Tongue (tissue), 2 donors: Measurements from ENCODE around the gene HS3ST4. TPM values are rescaled to one million over a fixed set of nuclear protein-coding genes. Genes with fewer than 3 reads are reported as not detected.

Source experiments
- DNase-seq: peaks from one replicate; pipeline ENCODE4 v3.0.0-alpha.2; 2015
- total RNA-seq: library from RNA; depleted of rRNA; stranded (reverse); fragments of >200 nt; gene quantifications from one replicate; pipeline ENCODE4 v1.2.3, GENCODE V29; 2014

The HS3ST4 gene
- total RNA-seq, 1 donor from 2014 or later = 0.21 TPM

DNA sequence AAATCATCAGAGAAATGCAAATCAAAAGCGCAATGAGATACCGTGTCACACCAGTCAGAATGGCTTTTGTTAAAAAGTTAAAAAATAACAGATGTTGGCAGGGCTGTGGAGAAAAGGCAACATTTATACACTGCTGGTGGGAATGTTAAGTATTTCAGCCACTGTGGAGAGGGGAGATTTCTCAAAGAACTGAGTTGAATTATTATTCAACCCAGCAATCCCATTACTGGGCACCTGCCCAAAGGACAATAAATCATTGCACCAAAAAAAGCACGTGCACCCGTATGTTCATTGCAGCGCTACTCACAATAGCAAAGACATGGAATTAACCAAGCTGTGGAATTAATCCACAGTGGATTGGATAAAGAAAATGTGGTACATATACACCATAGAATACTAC, 204.7 kb downstream of the HS3ST4 start:
- no peak for DNase-seq

DNA sequence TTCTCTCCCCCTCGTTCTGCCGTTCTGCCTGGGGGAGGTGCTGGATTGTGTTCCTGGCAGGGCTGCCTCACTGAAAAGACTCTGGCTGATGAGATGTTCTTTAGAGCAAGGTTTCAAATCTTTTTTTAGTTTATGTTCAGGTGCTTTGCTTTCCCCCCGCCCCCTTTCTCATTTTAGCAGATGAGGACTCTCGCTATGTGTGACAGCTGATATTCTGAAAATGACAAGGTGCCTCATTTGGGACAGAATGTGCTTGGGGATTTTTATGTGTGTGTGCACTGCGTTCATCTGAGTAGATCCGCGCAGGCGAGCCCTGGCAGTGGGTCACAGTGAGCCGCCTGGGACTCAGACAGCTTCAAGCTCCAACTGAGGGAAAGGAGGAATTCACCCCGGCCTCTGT, 205.9 kb downstream of the HS3ST4 start:
- no peak for DNase-seq

DNA sequence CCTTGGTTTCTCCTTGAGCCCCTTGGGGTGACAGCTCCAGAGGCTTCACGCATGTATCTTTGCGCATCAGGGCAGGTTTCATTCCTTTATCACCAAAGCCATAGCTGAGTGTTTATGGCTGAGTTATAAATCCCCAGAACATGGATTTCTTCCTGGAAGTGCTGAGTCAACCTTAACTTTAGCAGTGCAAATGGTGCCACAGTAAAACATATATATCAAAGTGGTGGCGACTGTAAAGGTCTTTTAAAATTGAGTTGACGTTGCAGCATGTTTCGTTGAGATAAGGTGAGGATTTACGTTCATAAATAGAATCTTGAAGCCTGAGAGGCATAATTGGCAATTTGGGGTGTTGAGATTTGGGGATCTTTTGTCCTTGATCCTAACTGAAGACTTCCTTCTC, 214.1 kb downstream of the HS3ST4 start:
- no peak for DNase-seq

DNA sequence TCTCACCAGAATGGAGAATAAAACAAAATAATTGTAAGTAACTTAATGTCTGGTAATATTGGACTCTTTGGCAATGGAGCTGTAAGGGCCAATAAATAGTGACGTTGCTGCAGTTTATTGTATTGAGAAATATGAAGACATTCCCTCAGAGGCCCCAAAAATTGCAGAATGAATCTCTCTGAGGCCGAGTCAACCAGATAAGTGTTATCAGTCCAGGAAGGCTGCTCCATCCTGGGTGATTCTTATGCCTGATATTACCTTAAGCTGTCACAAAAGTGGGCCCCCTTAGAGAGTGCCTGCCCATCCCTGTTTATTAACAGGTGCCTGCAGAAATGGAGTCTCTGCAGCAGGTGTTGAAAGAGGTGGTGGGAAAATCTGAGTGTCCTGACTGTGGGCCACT, 219.2 kb downstream of the HS3ST4 start:
- no peak for DNase-seq

DNA sequence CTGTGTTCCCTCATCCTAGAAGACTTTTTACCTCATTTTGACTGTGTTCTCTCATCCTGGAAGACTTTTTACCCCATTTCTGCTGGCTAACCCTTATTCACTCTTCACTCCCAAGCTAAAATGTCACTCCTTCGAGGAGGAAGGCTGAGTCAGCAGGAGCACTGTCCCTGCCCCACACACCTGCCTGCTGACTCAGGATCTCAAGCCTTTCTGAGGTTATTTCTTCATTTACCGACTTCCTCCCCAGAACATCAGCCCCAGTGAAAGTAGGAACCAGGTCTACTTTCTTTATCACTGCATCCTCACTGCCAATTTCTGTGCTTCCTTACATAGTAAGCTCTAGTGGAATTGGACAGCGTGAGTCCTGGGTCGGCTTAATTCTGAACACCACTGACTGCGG, 220.6 kb downstream of the HS3ST4 start:
- no peak for DNase-seq

DNA sequence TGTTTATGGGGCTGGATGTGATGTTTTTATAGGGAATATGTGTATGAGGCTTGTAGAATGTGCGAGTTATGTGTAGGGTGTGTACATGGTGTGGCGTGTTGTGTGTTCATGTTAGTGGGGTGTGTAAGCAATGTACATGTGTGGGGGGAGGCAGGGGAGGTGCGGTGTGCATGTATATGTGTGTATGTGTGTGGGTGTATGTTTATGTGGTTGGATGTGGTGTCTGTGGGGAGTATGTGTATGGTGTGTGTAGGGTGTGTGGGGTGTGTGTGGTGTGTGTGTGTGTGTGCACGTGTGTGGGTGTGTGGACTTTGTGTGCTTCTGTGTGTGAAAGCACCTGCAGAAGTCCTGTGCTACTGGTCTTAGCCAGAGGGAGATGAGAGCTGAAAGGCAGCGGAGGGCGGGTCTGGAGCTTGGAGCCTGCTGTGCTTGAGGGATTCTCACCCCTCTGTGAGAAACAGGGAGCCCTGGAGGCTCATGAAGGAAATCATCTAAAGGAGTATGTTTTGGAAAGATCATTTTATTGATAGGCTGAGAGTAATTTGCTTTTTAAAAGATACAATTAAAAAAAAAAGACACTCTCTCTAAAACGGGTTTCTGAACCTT, 222.7 kb downstream of the HS3ST4 start:
- DNase-seq = no peak

DNA sequence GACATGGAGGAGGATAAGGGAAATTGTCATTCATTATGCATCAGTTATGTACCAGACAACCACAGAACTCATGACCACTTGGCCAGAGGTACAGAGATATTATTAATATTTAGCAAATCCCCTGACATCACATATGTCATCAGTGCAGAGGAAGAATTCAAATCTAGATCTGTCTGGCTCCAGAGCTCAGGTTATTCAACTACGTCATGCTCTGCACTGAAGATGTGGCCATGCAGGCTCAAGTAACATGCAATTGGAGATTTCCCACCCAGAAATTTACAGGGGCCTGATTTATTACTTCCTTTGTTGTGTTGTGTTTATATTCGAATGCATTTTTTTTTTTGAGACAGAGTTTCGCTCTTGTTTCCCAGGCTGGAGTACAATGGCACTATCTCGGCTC, 224.3 kb downstream of the HS3ST4 start:
- no peak for DNase-seq

DNA sequence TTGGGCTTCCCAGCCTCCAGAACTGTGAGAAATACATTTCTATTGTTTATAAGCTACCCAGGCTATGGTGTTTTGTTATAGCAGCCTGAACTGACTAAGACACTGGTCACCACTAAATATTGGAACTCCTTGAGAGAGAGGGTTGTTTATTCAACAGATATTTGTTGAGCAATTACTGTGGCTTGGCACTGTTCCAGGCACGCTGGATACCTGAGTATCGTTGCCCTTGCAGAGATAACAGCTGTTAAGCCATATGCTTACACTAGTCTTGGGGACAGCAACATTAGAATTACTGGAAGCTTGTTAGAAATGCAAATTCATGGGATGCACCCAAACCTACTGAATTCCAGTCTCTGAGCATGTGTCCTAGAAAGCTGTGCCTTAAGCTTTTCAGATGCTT, 230.7 kb downstream of the HS3ST4 start:
- no peak for DNase-seq

DNA sequence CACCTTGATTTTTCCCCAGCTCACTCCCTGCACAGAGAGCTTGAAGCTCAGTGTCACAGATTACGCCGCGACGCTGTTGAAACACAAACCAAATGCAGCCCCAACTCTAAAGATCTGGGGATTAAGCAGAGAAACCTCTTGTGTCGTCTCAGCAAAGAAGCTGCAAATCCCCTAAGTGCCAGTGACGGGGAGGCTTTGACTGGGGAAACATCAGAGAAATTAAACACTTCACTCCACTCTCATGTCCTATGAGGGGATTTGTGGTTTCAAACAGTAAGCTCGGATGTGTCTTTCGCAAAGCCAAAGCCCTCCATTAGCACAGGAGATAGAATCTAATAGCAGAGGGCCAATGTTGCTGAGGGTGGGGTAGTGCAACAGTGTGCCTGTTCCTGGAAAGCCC, 233.7 kb downstream of the HS3ST4 start:
- DNase-seq = peak; percentile 1

DNA sequence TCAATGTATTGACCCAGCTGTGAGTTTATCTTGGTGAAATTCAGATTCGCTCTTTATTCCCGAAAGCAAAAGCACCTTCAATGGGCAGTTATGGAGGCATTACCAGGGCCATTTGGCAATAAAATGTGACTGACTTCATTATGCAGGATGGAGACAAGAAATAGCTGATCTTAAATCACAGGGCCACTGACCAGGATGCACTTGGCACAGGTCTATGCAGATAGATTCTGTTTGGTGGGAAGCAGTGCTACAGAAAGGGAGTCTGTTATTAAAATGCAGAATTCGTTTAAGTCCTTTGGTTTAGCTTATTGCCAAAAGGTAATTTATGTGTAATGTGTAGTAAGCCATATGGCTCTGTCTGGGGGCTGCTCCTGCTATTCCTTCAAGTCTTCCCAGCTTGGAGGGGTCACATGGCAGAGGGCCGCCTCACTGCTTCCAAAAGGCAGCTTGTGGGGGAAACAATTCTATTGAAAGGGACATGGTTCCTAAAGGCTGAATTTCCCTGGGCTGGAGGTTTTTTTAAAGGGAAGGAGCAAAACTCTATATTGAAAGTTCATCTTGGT, 239.8 kb downstream of the HS3ST4 start:
- no peak for DNase-seq

DNA sequence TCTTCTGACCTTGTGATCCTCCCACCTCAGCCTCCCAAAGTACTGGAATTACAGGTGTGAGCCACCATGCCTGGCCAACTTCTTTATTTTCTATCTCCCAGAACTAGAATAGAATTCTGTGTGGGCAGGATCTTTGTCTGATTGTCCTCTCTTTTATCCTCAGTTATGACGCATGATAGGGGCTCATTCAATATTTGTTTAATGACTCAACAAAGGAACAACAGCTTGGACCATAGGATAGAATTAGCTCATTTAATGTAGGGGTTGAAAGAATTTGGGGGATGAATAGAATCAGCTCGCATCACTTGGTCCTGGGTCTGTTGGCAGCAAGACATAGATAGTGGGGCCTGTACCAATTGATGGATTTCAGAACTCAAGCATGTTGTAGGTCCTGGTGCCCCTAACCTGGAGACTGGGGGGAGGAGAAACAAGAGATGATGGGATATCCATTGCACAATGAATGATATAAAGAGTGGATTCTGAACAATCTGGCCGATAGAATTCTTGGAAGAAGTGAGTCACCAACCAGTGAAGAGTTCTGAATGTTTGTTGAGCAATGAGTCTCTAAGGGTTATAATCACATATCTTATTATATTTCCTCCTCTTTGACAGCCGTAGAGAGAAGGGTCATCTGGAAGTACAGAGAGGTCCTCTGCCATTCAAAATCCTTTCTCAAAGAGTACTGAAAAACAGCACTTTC, 250.2 kb downstream of the HS3ST4 start:
- no peak for DNase-seq

DNA sequence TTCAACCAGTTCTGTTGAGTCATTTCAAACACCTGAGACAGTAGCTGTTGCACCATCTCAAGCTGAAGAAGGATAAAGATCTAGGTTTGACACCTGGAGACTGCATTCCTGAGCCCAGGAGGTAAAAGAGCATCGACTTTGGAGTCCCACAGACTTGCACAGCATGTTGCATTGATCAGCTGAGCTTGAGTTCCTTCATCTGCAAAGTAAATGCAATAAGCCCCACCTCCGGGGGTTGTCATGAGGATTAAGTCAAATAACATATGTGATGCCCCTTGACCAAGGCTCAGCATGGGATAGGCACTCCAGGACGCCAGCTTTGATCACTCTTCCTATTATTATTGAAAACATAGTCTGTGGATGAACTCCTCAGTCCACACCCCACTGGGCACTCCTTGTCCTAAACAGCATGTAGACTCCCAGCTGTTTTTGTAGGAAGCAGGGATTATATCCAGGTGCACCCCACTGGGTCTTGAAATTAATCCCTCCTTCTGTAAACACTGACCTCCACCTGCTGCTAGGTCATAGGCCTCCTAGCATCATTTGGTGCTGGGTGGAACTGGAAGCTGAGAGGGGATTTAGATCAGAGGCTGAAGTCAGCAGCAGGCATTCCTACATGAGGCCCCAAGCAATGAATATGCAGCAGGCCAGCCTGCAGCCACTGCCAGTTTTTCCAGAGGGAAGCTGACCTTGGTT, 259.0 kb downstream of the HS3ST4 start:
- peak; percentile 12 for DNase-seq

DNA sequence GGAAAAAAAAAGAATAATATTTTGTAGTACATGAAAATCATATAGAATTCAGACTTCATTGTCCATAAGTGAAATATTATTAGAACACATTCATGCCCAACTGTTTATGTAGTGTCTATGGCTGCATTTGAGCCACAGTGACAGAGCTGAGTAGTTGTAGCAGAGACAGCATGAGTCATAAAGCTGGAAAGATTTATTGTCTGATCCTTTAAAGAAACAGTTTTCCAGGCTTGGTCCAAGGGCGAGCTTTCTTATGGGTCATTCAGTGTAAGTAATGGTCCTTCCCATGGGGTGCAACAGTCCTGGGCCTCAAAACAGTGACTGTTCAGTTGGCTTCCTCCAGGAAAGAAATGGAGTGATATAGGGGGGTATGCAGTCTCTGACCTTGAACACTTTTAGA, 260.2 kb downstream of the HS3ST4 start:
- DNase-seq = no peak

DNA sequence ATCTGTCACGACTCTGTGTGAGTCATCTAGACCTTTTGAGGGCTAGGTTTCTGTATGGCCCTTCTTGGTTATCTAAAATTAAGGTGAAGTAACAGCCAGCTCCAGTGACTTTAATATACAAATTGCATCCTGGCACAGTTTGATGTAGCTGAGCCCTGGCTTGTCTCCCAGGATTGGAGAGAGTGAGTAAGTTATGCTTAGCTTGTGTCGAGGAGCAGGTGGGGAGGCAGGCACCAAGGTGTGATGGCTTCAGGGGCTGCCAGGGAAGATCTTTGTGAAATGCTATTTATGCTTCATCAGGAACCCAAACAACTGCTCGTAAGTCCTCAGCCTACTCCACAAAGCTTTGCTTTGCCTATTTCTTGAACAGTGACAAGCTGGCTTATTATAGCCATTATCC, 261.2 kb downstream of the HS3ST4 start:
- no peak for DNase-seq

DNA sequence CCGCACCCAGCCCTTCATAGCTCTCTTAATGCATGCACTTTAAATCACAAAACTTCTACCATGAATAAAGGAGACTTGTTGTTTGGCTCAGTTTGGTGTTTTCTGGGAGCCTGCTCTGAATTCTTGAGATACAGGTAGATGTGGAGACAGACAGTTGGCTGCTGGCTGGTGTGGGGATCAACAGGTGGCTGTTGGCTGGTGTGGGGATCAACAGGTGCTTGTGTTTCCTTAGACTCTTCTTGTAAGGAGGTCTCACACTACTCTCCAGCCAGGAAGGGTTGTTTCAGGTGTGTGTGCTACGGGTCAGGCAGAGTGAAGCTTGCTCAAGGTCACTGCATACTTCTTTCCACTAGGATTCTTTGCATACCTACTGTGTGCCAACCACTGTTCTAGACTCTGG, 265.9 kb downstream of the HS3ST4 start:
- no peak for DNase-seq

DNA sequence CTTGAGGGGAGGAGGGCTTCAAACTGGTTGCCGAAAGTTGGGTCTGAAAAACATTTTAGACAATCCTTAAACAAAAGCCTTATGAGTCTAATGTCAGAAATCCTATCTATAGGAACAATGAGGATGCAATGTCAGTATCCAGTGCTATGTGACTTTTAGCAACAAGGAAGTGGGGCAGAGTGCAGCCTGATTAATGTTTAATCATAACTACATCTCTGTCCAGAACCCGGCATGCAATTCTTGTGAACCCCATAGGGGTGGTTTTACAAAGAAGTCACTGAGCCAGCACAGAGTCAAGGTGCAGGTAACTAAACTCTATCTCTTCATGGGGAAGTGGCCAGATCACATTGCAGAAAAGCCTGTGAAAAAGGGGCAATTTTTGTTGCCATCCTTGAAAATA, 267.5 kb downstream of the HS3ST4 start:
- DNase-seq = no peak

DNA sequence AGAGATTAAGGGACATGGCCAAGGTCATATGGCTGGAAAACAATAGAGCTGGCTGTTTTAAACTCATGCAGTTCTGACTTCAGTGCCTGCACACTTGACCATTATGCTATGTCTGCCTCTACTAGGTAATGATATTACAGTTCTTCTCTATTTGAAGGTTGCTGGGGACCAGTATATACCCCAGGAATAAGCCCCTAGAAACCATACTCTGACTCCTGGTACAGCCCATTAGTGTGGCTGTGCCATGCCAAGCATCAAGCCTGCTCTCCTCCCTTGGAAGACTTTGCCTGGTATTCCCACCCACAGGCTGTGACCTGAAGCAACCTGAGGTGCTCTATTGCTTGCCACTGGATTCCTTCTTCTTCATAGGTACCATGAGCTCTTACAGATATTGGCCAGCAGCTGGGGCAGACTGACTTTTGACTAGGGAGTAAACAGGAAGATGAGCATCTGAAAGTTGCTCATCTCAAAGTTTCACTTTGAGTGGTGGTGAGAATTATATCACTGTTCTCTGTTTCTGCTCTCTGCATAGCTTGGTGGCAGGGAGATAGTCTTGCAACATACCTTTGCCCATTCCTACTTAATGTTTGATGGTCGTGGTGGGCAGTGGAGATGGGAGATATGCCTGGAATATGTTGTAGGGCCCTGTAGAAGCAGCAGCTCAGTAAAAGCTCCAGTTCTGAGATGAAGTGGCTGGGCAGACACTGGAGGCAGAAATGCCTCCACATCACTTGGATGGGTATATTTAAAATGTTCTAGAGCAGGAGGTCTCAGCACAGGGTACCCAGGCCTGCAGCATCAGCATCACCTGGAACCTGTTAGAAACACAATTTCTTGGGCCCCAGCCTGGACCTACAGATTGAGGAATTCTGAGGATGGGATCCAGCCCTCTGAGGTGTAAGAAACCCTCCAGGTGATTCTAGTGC, 274.7 kb downstream of the HS3ST4 start:
- no peak for DNase-seq

DNA sequence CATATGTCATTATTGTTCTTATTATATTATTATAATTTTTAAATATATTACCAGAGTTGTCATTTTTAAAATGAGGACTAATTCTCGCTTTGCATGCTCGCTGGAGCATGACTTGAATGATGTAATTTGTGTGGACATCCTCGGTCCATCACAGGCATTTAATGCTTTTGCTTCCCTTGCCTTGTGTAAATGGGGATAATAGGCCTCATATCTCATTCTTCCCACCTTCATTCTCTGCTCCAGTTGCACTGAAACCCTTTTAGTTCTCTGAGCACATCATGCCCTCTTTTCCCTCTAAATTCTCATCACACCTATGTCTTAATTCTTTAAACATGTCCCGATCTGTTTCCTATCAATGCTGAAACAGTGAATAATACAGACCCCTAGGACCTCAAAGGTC, 285.4 kb downstream of the HS3ST4 start:
- no peak for DNase-seq

DNA sequence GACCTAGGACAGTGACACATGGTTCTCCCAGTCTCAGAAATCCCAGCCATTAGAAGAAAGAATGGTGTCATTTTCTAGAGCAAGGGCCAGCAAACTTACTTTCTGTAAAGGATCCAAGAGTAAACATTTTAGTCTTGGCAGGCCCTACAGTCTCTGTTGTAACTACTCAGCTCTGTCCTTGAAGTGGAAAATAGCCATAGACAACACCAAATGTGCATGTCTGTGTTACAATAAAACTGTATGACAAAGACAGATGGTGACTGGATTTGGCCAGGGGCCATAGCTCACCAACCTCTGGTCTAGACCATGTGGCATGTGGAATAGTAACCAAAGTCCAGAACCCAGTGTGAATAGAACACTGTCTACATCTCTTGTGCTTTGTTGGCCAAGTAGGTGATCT, 286.5 kb downstream of the HS3ST4 start:
- DNase-seq = peak; percentile 45

DNA sequence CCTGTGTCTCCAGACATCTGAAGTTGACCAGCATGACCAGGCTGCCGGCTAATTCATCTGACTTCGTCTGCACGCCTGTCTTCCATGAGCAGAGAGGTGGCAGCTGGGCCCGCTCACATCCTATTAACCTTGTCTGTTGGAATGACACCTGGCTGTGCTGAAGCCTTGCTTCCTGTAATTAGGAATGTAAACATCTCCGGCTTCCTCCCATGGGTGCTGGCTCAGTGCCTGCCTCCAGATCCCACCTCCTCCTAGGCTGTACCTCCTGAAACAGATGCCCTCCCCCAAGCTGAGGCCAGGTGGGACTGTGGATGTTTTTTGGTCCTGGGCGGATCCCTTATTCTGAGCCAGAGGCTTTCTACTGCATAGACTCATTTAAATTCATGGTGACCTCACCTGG, 296.3 kb downstream of the HS3ST4 start:
- peak; percentile 2 for DNase-seq

DNA sequence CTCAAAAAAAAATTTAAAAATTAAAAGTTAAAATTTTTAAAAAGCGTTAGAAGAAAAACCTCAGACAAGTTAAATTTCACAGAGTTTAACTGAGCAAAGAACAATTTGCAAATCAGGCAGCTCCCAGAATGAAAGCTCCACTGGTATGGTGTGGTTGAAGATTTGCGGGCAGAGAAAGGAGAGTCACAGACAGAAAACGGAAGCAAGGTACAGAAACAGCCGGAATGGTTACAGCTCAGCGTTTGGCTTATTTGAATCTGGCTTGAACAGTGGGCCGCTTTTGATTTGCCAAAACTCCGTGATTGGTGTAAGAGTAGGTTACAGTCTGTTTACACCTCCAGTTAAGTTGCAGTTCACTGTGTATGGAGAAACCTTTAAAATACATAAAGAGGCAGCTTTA, 297.1 kb downstream of the HS3ST4 start:
- no peak for DNase-seq

DNA sequence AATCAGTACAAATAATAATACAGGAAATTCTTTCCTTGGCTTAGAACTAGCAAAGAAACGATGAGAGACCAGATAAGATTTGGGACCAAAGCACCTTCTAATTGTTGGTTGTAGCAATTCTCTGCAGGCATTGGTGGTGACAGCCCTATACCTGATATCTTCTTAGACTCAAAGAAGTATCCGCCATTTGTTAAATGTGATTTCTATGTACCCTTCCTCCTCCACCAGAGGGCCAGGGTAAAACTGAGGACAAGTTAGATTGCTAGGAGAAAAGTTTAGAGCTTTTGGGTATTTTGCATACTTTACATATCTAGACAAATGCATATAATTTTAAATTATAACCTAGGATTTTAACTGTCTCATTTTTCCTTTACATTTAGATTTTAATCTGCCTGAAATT, 304.3 kb downstream of the HS3ST4 start:
- DNase-seq = no peak
